ENCODE data around the gene ERLIN1. TPM values are rescaled to one million over a fixed set of nuclear protein-coding genes. Genes with fewer than 3 reads are reported as not detected.

Gene ERLIN1
- total RNA-seq, 2 donors from 2014 or later = 18.1 to 23.8 TPM

DNA sequence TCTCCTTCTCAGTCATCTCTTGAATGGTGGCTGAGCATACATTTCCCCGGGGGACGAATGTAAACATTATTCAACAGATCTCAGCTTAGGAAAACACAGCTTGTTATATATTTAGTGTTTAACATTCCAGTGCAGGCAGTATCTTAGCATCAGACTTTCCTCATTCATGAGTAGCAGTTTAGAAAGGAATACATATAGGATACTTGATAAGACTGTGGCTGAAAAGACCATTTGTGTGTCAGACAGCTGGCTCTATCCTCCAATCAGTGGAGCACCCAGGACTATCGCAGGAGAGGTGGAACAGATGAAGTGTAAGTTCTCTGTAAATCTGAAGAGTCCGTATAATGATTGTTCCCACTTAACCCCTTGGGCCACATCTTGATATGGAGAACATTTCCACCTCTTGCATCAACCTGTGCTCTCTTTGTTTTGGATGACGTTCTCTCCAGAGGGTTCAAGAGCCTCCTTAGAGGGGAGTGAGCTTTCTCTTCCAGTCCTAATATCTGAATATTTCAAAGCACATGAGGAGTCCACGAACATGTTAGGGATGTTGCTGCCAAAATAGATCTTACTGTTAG is 34.0 kb downstream of the ERLIN1 start:
- WGBS = 81% methylated on average over 6 of the region's 6 CpGs
- DNase-seq (ENCODE audit: low spot score) = no peak
- TF ChIP-seq, protein P1, sequence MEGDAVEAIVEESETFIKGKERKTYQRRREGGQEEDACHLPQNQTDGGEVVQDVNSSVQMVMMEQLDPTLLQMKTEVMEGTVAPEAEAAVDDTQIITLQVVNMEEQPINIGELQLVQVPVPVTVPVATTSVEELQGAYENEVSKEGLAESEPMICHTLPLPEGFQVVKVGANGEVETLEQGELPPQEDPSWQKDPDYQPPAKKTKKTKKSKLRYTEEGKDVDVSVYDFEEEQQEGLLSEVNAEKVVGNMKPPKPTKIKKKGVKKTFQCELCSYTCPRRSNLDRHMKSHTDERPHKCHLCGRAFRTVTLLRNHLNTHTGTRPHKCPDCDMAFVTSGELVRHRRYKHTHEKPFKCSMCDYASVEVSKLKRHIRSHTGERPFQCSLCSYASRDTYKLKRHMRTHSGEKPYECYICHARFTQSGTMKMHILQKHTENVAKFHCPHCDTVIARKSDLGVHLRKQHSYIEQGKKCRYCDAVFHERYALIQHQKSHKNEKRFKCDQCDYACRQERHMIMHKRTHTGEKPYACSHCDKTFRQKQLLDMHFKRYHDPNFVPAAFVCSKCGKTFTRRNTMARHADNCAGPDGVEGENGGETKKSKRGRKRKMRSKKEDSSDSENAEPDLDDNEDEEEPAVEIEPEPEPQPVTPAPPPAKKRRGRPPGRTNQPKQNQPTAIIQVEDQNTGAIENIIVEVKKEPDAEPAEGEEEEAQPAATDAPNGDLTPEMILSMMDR (IDR thresholded peaks at IDR 0.05) = no peak
- TF ChIP-seq POLR2AphosphoS5 (IDR thresholded peaks at IDR 0.05) = no peak
- TF ChIP-seq POLR2A (IDR thresholded peaks at IDR 0.05) = no peak
- no peaks in the 10 kb centered on the region for H3K36me3 ChIP-seq
- no peaks in the 10 kb centered on the region for H3K27me3 ChIP-seq (replicated peaks; ENCODE audit: insufficient read depth)
- H3K27ac ChIP-seq = no peak overlapping the region
- intact Hi-C loops (cut with DNase I) = no loop called here
- H3K9me3 ChIP-seq = no peaks in the 10 kb centered on the region
- no peaks in the 10 kb centered on the region for H3K4me1 ChIP-seq (replicated peaks)
- no peak overlapping the region for H3K4me3 ChIP-seq

DNA sequence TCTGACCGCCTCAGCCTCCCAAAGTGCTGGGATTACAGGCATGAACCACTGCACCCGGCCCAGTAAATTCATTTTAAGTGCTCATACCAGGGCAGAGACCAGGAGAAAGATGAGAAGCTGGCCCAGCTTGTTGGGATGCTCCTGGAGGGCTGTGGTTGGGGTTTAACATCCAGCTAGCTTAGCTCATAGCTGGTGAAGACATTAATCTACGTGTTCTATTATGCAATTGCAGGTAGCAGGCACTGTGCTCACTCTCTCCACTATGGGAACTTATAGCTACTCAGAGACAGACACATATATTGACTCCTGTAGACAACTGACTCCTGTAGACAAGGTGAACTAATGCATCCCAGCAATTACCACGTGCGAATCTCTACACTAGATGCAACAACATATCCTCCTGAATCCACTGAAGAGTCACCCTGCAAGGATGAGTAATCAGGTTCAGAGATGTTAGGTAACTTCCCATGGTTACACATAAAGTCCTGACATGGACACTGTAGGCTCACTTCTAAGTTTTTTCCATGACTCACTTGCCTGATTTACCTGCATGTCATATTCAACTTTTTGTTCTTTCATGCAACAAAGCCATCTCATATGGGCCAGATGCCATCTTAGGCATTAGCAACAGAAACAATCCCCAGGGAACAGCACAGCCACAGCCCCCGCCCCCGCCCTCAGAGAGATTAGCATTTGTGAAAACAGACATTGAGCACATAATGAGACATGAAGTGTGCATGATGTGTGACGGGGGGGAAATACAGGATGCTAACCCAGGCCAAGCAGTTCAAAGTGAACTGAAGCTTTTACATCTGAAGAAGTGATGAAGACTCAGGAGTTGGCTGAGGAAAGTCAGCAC is 37.2 kb downstream of the ERLIN1 start:
- no peak for DNase-seq (ENCODE audit: low spot score)
- TF ChIP-seq POLR2A (IDR thresholded peaks at IDR 0.05) (no peak), POLR2AphosphoS5 (IDR thresholded peaks at IDR 0.05) (no peak)
- TF ChIP-seq, protein P1 (IDR thresholded peaks at IDR 0.05) = no peak
- H3K27ac ChIP-seq = no peak overlapping the region
- no peaks in the 10 kb centered on the region for H3K9me3 ChIP-seq
- intact Hi-C loops (cut with DNase I) = no loop called here
- no peaks in the 10 kb centered on the region for H3K36me3 ChIP-seq
- H3K4me3 ChIP-seq = no peak overlapping the region
- H3K27me3 ChIP-seq (replicated peaks; ENCODE audit: insufficient read depth) = no peaks in the 10 kb centered on the region
- WGBS = 89% methylated on average over 8 of the region's 8 CpGs
- H3K4me1 ChIP-seq (replicated peaks) = no peaks in the 10 kb centered on the region

DNA sequence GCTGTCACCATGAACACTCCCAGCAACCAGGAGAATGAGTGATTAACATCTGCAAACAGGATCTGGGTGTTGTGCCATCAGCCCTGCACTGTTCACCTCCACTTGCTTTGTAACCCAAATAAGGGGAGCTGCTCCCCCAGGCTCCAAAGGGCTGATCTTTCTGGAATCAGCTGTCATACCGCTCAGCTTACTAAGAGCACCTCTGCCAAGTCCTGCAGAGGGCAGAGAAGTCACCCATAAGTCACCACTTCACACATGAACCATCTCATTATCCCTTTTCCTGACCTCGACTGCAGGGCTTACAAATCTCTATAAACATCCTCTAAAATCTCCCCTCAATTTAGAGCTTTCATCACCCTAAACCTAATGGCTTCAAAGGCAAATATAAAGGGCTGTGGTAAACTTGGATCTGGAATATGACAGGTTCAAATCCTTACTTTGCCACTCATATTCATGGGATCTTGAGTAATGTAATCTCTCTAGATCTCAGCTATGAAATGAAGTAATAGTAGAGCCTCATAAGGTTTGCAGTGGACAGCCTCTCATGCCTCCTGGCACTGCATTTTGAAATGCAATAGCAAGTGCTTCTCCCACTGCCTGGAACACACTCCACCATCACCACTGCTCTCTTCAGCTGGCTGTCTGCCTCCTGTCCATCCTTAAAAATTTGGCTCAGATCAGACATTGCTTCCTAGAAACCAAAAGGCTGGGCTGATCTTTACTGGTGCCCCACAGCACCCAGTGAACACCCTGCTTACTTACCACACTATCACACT is 38.8 kb downstream of the ERLIN1 start:
- no peak for DNase-seq (ENCODE audit: low spot score)
- no peaks in the 10 kb centered on the region for H3K9me3 ChIP-seq
- no peaks in the 10 kb centered on the region for H3K27me3 ChIP-seq (replicated peaks; ENCODE audit: insufficient read depth)
- no peaks in the 10 kb centered on the region for H3K36me3 ChIP-seq
- WGBS = 31% methylated on average over 2 of the region's 2 CpGs
- H3K4me1 ChIP-seq (replicated peaks) = no peaks in the 10 kb centered on the region
- no peak overlapping the region for H3K27ac ChIP-seq
- TF ChIP-seq POLR2AphosphoS5 (IDR thresholded peaks at IDR 0.05) (no peak), POLR2A (IDR thresholded peaks at IDR 0.05) (no peak)
- TF ChIP-seq, protein P1 (IDR thresholded peaks at IDR 0.05) = no peak
- no peak overlapping the region for H3K4me3 ChIP-seq
- intact Hi-C loops (cut with DNase I) = no loop called here

DNA sequence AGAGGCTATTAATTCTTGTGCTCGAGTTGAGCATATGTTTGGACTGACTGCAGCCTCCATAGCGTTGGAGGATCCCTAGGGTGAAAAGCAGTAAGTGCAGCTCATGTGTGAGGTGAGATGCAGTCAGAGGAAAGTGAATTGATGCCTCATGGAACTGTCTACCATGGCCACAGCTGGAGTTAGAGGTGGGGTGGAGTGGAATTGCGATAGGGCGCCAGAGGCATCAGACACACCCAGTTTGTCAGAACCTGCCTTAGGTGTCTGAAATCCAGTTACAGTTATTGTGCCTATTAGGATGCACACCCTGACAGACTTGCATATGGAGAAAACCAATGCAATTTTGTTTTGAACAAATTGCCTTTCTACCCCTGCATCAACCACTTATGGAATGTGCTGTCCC is 39.4 kb downstream of the ERLIN1 start:
- no peak for DNase-seq (ENCODE audit: low spot score)
- H3K4me3 ChIP-seq = no peak overlapping the region
- no peaks in the 10 kb centered on the region for H3K9me3 ChIP-seq
- H3K4me1 ChIP-seq (replicated peaks) = no peaks in the 10 kb centered on the region
- H3K36me3 ChIP-seq = no peaks in the 10 kb centered on the region
- 75% methylated on average over 4 of the region's 4 CpGs for WGBS
- no peaks in the 10 kb centered on the region for H3K27me3 ChIP-seq (replicated peaks; ENCODE audit: insufficient read depth)
- no peak overlapping the region for H3K27ac ChIP-seq
- TF ChIP-seq, protein P1 (IDR thresholded peaks at IDR 0.05) = no peak
- TF ChIP-seq POLR2A (IDR thresholded peaks at IDR 0.05) = no peak
- intact Hi-C loops (cut with DNase I) = no loop called here

Measured in prostate gland (tissue), 2 donors.